Body of pancreas (tissue), 4 donors: ENCODE measurements around the gene ENG.

Experiments used
- POLR2A ChIP-seq, 3 donors: fragments of 450-650 bp; IDR thresholded peaks; one replicate each; pipeline ENCODE4 v1.6.1; 2016; ENCODE audit warnings: antibody characterized with exemption in 3 of 3, mild to moderate bottlenecking in 2 of 3
- TF ChIP-seq, protein P1 (sequence below), 7 experiments: fragments of 450-650 bp in 4 of 7; fragments of 200-600 bp in 3 of 7; sonication (generic) in 3 of 7; IDR thresholded peaks; one replicate each; pipeline ENCODE4 v1.5.1; 2016 to 2019; ENCODE audit warnings: antibody characterized with exemption in 7 of 7

DNA sequence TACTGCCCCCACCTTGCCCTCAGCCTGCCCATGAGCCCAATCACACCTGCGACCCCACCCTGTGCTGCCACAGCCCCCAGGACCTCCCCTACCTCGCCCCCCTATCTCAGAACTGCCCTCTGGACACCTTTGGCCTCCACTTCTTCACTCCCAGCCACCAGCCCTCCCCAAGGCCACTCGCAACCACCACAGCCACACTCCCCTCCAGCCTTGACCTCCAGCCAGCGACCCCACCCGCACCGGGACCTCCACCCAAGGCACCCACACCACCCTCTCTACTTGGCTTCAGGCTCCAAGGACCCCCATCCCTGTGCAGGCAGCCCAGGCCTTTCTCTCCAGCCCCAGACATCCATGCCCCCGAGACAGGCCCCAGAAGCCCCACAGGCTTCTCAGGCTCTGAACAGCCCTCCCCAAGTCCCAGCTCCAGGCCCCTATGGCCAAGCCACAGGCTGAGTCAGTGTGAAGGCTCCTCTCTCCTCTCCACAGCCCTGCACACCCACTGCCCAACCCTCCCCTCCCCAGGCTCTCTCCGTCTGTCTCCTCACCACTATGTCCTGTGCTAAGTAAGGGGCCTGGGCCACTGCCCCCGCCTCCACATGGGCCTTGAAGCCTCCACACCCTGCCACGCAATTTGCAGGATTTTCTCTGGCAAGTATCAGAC, 21.0 kb upstream of the ENG start:
- TF ChIP-seq, protein P1, sequence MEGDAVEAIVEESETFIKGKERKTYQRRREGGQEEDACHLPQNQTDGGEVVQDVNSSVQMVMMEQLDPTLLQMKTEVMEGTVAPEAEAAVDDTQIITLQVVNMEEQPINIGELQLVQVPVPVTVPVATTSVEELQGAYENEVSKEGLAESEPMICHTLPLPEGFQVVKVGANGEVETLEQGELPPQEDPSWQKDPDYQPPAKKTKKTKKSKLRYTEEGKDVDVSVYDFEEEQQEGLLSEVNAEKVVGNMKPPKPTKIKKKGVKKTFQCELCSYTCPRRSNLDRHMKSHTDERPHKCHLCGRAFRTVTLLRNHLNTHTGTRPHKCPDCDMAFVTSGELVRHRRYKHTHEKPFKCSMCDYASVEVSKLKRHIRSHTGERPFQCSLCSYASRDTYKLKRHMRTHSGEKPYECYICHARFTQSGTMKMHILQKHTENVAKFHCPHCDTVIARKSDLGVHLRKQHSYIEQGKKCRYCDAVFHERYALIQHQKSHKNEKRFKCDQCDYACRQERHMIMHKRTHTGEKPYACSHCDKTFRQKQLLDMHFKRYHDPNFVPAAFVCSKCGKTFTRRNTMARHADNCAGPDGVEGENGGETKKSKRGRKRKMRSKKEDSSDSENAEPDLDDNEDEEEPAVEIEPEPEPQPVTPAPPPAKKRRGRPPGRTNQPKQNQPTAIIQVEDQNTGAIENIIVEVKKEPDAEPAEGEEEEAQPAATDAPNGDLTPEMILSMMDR (IDR thresholded peaks at IDR 0.05): no peak
- no peak for TF ChIP-seq POLR2A (IDR thresholded peaks at IDR 0.05)
